Measurements from ENCODE around the gene SPATA22.
A peak's percentile ranks its signal among the peaks of the same experiment; 100 is the strongest.
"Not testable (repeated sequence)": the region's sequence is repeated elsewhere in the genome, so short reads cannot be mapped to it uniquely, and the experiment has no call there.

Gene SPATA22

DNA sequence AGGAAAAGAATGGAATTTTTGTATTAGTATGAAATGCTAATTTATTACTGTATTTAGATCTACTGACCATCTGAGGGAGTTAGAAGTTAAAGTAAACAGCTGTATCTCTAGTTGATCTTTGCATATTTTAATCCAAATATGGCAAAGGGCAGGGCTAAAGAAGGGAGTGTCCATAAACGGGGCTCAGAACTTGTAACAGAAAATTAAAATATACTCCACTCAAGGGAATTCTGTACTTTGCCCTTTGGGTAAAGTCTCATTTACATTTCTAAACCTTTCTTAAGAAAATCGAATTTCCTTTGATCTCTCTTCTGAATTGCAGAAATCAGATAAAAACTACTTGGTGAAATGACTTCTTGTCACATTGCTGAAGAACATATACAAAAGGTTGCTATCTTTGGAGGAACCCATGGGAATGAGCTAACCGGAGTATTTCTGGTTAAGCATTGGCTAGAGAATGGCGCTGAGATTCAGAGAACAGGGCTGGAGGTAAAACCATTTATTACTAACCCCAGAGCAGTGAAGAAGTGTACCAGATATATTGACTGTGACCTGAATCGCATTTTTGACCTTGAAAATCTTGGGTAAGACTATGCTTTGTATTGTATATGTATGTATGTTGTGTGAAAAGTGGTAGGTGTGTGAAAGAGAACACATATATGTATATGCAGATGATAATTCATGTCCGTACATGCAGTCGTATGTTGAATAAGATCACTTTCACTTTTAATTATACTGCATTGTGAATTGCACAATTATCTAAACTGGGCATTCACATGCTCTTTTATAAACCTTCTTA lies 4.4 kb upstream of the SPATA22 start, which contains the start of gene ASPA:
Gene ASPA, plus strand, starts transcription at position 186 of the 799 bp plus-strand sequence. Its CDS starts 163 bp downstream, at position 349.
- in situ Hi-C loops (cut with HindIII; ENCODE audit: low pct_ligation_motif_present, low pct_unique_long_range_greater_than_20kb, low sequenced_read_pairs) = no loop called here
- no peak for DNase-seq

DNA sequence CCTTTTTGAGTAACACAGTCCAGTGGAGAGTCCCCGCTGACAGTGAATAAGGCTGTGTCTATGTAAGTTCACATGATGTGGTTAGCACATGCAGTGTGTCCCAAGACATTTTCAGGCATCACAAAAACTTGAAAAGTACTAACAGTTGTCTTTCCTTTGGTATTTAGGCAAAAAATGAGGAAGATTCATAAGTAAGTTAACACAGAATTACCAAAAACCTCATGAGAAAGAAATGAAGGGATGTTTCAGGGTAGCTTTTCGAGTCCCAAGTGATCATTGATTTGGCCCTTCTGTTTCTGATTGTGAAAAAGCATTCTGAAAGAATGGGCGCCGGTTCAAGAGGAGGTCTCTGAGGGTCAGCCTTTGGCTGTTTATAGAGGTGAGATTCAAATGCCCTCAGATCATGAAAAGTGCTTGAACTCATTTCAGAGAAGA lies 3.6 kb upstream of the SPATA22 start:
- DNase-seq = no peak
- in situ Hi-C loops (cut with HindIII; ENCODE audit: low pct_ligation_motif_present, low pct_unique_long_range_greater_than_20kb, low sequenced_read_pairs) = no loop called here

DNA sequence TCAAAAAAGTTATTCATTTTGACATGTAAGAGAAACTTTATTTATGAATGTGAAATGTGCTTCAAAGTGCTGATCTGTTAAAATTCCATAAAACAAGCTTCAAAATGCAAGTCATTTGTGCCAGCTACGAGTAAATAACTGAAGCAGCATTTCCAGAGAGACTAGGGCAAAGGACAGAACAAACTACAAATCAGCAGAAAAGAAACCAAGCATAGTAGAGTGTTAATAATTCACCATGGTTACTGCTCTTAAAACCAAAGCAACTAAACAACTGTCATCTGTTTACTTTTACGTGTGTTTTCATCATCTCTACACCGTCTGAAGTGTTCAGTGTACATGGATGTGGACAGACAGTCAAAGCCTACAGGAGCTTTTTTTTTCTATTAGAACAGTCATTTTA lies 2.6 kb upstream of the SPATA22 start:
- peak; percentile 29 for DNase-seq
- in situ Hi-C loops (cut with HindIII; ENCODE audit: low pct_ligation_motif_present, low pct_unique_long_range_greater_than_20kb, low sequenced_read_pairs) = no loop called here

DNA sequence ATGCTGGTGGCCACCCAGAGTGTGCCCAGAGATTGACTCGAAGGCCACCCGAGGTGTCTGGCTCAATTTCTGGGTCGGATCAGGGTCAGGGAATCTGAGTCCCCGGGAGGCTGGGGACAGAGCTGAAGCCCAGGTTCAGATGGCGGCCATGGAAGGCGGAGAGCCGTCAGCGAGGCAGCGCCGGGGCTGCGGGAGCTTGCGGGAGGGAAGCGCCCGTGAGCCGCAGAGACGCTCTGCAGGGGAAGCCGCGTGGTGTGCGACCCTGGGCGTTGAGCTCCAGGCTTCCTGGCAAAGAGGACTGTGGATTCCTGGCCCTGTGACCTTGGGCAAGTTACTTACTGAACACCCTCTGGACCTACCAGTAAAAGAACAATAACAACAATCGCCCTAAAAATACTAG lies 518 bp upstream of the SPATA22 start:
- in situ Hi-C loops (cut with HindIII; ENCODE audit: low pct_ligation_motif_present, low pct_unique_long_range_greater_than_20kb, low sequenced_read_pairs) = no loop called here
- no peak for DNase-seq

DNA sequence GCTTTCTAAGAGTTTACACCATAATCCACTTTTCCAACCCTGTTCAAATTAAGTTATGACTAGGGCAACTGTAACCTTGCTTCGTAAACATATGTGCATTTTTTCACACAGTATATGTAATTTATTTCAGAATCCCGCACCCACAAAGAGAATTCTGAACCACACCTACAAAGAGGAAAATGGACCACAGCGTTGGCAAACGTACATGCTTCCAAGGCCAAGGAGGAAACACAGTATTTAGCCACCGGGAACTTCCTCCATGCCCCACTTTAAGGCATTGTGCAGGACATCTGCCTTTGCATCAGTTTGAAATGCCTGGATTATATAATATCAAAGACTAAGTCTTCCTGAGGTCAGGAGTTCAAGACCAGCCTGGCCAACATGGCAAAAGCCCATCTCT lies 2.1 kb downstream of the SPATA22 start:
- no peak for DNase-seq
- in situ Hi-C loops (cut with HindIII; ENCODE audit: low pct_ligation_motif_present, low pct_unique_long_range_greater_than_20kb, low sequenced_read_pairs) = no loop called here

- DNase-seq; in situ Hi-C loops (cut with HindIII; ENCODE audit: low pct_ligation_motif_present, low pct_unique_long_range_greater_than_20kb, low sequenced_read_pairs): not testable (repeated sequence)
Measured at GRCh38 chr17:3466355-3466754, 5.3 kb downstream of the SPATA22 start.

GRCh38 chr17:3448059-3448665 lies 23.5 kb downstream of the SPATA22 start:
- no peak for DNase-seq
- in situ Hi-C loops (cut with HindIII; ENCODE audit: low pct_ligation_motif_present, low pct_unique_long_range_greater_than_20kb, low sequenced_read_pairs) = no loop called here

GRCh38 chr17:3447625-3448024 lies 24.0 kb downstream of the SPATA22 start:
- peak; percentile 2 for DNase-seq

DNA sequence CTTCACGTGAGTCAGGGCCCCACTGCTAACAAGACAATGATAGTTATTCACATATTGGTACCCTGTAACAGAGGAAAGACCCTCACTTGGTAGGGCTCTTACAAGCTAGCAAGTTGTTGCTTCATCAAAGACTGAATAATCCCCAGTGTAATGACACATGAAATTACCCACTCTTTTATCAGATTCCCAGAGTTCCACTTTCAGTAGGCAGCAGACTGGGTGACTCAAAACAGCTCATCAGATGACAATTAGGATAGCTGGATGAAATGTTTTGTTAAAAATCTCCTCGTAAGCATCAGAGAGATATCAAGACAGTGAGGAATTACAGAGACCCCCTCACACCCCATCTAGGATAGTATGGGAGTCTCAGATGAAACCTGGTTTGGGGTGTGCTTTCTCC lies 31.2 kb downstream of the SPATA22 start:
- no peak for DNase-seq
- in situ Hi-C loops (cut with HindIII; ENCODE audit: low pct_ligation_motif_present, low pct_unique_long_range_greater_than_20kb, low sequenced_read_pairs) = no loop called here

More at GRCh38 chr17:3447625-3448024, 24.0 kb downstream of the SPATA22 start:
- in situ Hi-C loops (cut with HindIII; ENCODE audit: low pct_ligation_motif_present, low pct_unique_long_range_greater_than_20kb, low sequenced_read_pairs) = no loop called here

GRCh38 chr17:3438368-3438767 lies 33.3 kb downstream of the SPATA22 start:
- in situ Hi-C loops (cut with HindIII; ENCODE audit: low pct_ligation_motif_present, low pct_unique_long_range_greater_than_20kb, low sequenced_read_pairs) = no loop called here
- no peak for DNase-seq

DNA sequence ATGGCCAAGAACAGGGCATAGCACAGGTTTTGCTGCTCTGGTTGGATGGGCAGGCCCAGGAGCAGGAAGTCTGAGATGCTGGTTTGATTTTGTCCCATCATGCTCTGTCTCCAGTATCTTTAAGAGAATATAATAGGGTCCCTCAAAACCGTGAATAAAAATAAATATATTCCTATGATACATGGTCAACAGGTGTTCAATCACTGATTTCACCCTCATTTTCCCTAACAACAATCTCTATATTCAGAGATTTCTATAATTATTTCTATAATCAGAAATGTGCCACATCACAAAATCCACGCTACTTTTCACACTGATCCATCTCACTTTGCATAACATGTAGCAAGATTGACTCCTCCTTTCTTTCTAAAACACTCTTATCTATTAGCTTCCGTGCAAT lies 37.9 kb downstream of the SPATA22 start, which contains the start of gene OR1E2:
Gene OR1E2, minus strand, starts transcription at position 101 of the 400 bp plus-strand sequence. Its CDS starts 0 bp downstream, at position 101.
- in situ Hi-C loops (cut with HindIII; ENCODE audit: low pct_ligation_motif_present, low pct_unique_long_range_greater_than_20kb, low sequenced_read_pairs) = no loop called here
- no peak for DNase-seq

DNA sequence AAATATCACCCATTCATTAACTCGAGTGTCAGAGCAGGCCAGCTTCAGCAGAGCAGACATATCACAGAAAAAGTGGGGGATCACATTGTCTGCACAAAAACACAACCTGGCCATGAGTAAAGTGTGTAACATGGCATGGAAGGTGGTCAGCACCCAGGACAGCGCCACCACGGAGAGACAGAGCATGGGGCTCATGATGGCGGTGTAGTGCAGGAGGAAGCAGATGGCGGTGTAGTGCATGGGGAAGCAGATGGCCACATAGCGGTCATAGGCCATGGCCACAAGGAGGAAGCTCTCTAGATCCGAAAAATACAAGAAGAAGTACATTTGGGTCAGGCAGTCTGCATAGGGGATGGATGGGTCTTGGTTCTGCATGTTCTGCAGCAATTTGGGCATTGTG lies 38.4 kb downstream of the SPATA22 start:
- DNase-seq; in situ Hi-C loops (cut with HindIII; ENCODE audit: low pct_ligation_motif_present, low pct_unique_long_range_greater_than_20kb, low sequenced_read_pairs): not testable (repeated sequence)

- no peak for DNase-seq
- in situ Hi-C loops (cut with HindIII; ENCODE audit: low pct_ligation_motif_present, low pct_unique_long_range_greater_than_20kb, low sequenced_read_pairs) = no loop called here
Measured at GRCh38 chr17:3418222-3418621, 53.4 kb downstream of the SPATA22 start.

DNA sequence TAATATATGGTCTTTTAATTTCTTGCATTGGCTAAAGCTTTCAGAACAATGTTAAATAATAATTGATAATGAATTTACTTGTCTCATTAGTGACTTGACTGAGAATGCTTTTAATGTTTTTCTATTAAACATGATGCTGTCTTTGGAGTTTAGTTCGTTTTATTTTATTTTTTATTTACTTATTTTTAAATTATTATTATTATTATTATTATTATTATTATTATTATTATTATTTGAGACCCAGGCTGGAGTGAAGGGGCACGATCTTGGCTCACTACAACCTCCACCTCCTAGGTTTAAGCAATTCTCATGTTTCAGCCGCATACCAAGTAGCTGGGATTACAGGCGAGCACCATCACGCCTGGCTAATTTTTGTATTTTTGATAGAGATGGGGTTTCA lies 56.0 kb downstream of the SPATA22 start:
- in situ Hi-C loops (cut with HindIII; ENCODE audit: low pct_ligation_motif_present, low pct_unique_long_range_greater_than_20kb, low sequenced_read_pairs) = no loop called here
- DNase-seq = no peak

DNA sequence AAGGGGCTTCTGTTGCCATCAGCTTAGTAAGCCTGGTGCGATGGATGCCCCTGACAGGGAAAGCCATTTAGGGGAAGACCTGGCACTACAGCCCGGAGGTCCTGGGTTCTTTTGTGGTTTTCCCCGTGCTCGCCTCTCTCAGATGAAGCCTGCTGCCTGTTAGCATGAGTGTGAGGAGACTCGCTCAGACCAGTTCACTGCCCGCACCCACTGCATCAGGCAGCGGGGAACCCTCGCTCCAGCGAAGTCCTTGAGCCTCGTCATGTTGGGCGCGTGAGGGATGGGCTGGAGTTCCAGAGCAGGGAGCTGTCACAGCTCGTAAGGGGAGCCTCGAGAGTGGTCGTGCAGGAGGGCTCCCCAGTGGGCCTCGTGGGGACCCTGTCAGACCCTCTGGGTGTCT lies 59.4 kb downstream of the SPATA22 start:
- DNase-seq; in situ Hi-C loops (cut with HindIII; ENCODE audit: low pct_ligation_motif_present, low pct_unique_long_range_greater_than_20kb, low sequenced_read_pairs): not testable (repeated sequence)

- no peak for DNase-seq
- in situ Hi-C loops (cut with HindIII; ENCODE audit: low pct_ligation_motif_present, low pct_unique_long_range_greater_than_20kb, low sequenced_read_pairs) = no loop called here
Measured at GRCh38 chr17:3411070-3411469, 60.5 kb downstream of the SPATA22 start, which contains the start of gene OR3A3. Gene OR3A3 (plus strand): TSS chr17:3411370.

DNA sequence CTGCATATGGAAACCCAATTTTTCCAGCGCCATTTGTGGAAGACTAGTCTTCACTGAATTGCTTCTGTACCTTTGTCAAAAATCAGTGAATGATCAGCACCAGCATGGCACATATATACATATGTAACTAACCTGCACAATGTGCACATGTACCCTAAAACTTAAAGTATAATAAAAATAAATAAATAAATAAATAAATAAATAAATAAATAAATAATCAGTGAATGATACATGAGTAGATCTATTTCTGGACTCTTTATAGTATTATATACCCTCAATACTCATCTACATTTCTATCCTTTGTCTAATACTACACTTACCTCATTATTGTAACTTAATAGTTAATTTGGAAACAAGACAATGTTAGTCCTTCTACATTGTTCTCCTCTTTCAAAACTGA lies 67.8 kb downstream of the SPATA22 start:
- DNase-seq; in situ Hi-C loops (cut with HindIII; ENCODE audit: low pct_ligation_motif_present, low pct_unique_long_range_greater_than_20kb, low sequenced_read_pairs): not testable (repeated sequence)

DNA sequence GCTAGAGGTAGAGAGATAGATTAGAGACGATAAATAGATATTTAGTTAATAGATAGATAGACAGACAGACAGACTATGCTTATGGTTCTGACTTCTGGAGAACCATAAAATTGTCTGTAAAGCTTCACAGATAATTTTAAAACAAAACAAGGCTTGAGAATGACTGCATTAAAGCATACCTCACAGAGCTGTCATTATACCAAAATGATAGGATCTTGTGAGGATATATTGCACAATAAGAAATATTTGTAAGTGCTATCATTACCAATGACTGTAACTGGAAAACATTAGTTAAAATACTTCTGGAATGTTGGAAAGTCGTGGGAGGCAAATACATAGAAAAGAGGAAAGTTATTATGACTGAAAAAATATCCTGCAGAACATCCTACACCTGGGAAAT lies 69.8 kb downstream of the SPATA22 start:
- no peak for DNase-seq
- in situ Hi-C loops (cut with HindIII; ENCODE audit: low pct_ligation_motif_present, low pct_unique_long_range_greater_than_20kb, low sequenced_read_pairs) = no loop called here

DNA sequence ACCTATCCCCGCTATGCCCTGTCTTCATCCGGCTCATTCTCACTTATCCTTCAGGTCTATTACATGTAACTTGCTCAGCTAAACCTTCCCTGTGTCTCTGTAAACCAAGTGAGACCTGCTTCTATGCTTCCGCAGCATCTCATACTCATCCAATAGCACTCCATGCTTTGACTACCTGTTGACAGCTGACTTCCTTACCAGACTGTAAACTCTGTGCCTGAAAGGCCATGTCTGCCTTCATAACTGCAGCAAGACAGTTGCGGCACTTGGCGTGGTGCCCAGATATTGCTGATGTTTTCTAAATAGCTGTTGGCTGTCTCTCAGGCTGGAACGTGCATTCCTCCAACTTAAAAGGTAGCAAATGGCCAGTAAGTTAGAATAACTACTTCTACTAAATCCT lies 71.6 kb downstream of the SPATA22 start:
- DNase-seq = no peak
- in situ Hi-C loops (cut with HindIII; ENCODE audit: low pct_ligation_motif_present, low pct_unique_long_range_greater_than_20kb, low sequenced_read_pairs) = no loop called here

- no peak for DNase-seq
- in situ Hi-C loops (cut with HindIII; ENCODE audit: low pct_ligation_motif_present, low pct_unique_long_range_greater_than_20kb, low sequenced_read_pairs) = no loop called here
Measured at GRCh38 chr17:3398310-3398709, 73.3 kb downstream of the SPATA22 start, which contains the start of gene OR1E1. Gene OR1E1 (minus strand): TSS chr17:3398410. CDS start chr17:3398410, 0 bp downstream.

Data from ACHN (cell line).